BLaER1 treated with 17β-estradiol and CSF1 and Interleukin-3, amounts not matched to agents 10 nM and 100 nM (cell line): ENCODE data around the gene TENM4.

ENCODE experiments used
- H3K27ac ChIP-seq, 11 experiments: shearing (Covaris generic); formaldehyde crosslinking; 2 replicates each; pipeline ENCODE4 v1.8.1; 2022
- H3K27me3 ChIP-seq, 11 experiments: shearing (Covaris generic); formaldehyde crosslinking; 2 replicates each; pipeline ENCODE4 v1.8.1; 2022
- H3K36me3 ChIP-seq, 11 experiments: shearing (Covaris generic); formaldehyde crosslinking; 2 replicates each; pipeline ENCODE4 v1.8.1; 2022
- H3K4me1 ChIP-seq, 10 experiments: shearing (Covaris generic); formaldehyde crosslinking; 2 replicates each; pipeline ENCODE4 v1.8.1; 2022
- H3K4me2 ChIP-seq, 11 experiments: shearing (Covaris generic); formaldehyde crosslinking; 2 replicates each; pipeline ENCODE4 v1.8.1; 2022
- H3K4me3 ChIP-seq, 10 experiments: shearing (Covaris generic); formaldehyde crosslinking; 2 replicates each; pipeline ENCODE4 v1.8.1; 2022
- H3K9ac ChIP-seq, 11 experiments: shearing (Covaris generic); formaldehyde crosslinking; 2 replicates each; pipeline ENCODE4 v1.8.1; 2022
- H3K9me3 ChIP-seq, 11 experiments: shearing (Covaris generic); formaldehyde crosslinking; replicated peaks in 1 of 11; 2 replicates each; pipeline ENCODE4 v1.8.1; 2022
- H4K20me1 ChIP-seq, 11 experiments: shearing (Covaris generic); formaldehyde crosslinking; 2 replicates each; pipeline ENCODE4 v1.8.1; 2022
- Cebpa-rat ChIP-seq, 11 experiments: shearing (Covaris generic); IDR thresholded peaks; 2 replicates each; pipeline ENCODE4 v1.8.1; 2022

The TENM4 gene

DNA sequence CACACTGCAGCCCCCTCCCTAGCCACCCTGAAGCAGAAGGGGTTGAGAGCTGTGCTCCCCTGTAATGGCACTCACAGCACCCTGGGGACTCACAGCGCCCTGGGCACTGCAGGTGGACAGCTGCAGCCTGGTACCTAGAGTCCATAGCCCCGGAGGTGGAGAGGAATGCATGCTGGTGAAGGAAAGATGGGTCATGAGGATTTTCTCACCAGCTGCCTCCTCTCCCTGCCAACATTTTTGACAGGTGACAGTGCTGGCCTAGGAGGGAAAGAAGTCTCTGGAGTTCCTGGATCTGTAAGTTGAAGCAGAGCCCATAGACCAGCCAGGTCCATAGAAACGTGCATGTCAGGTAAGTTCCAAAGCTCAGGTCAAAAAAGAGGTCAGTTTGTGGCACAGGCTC, 330.5 kb downstream of the TENM4 start:
- no peak for TF ChIP-seq Cebpa-rat (IDR thresholded peaks at IDR 0.05)

DNA sequence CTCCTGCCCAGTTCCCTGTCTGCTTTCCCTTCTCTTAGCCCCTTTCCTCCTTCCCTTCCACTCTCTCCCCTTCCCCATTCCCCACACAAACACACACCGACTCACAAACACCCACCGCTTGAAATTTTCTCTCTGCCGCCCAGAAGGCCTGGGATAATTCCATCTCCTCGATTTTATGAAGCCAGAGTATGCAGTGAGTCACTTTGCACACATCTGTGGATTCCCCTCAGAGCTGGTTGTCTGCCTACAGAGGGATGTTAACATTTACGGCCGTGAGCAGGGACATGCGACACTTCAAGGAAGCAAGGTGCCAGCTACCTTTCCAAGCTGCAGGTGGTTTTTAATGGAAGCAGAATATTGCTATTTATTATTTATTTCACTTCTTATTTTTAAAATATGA, 332.0 kb downstream of the TENM4 start:
- no peak overlapping the region for H3K4me2 ChIP-seq
- H3K27me3 ChIP-seq: no peaks in the 10 kb centered on the region
- no peaks in the 10 kb centered on the region for H4K20me1 ChIP-seq
- H3K9me3 ChIP-seq: peaks cover 0 to 16% (median 0%) of the 10 kb centered on the region in 11 experiments; a peak in 2 of 22 replicates
- H3K36me3 ChIP-seq: 0 out of 22 replicates have a peak, but pooled peaks cover 0 to 5% (median 0%) of the 10 kb centered on the region in 11 experiments
- no peaks in the 10 kb centered on the region for H3K4me1 ChIP-seq
- no peak overlapping the region for H3K27ac ChIP-seq
- no peak overlapping the region for H3K9ac ChIP-seq
- no peak for TF ChIP-seq Cebpa-rat (IDR thresholded peaks at IDR 0.05)
- no peak overlapping the region for H3K4me3 ChIP-seq

More for the DNA sequence above, 330.5 kb downstream of the TENM4 start:
- Histone ChIP-seq H3K36me3 (0 out of 22 replicates have a peak, but pooled peaks cover 0 to 5% (median 0%) of the 10 kb centered on the region in 11 experiments), H3K27me3 (no peaks in the 10 kb centered on the region), H3K4me3 (no peak overlapping the region), H3K4me1 (no peaks in the 10 kb centered on the region), H3K9me3 (peaks cover 0 to 26% (median 6%) of the 10 kb centered on the region in 11 experiments; a peak in 10 of 22 replicates), H3K9ac (no peak overlapping the region), H3K27ac (no peak overlapping the region), H3K4me2 (no peak overlapping the region), H4K20me1 (no peaks in the 10 kb centered on the region)

DNA sequence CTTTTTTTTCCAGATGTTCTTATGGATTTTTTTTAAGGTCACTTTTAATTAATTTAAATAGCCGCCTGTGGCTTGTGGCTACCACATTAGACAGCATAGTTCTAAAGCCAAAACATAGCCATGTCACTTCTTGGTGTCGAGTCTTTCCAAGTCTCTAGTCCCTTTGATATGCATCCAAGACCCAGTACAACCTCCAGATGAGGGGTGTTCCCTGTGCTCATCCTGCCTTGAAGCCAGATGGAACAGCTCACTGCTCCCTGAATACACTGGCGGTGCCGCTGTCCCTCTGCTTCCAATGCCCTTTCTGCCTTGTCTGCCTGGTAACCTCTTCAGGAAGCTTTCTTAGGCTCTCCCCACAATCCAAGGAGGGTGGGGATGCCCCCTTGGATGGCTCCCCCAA, 338.0 kb downstream of the TENM4 start:
- peaks cover 0 to 21% (median 15%) of the 10 kb centered on the region in 10 experiments; a peak in 16 of 20 replicates for H3K4me1 ChIP-seq
- TF ChIP-seq Cebpa-rat (IDR thresholded peaks at IDR 0.05): no peak
- H3K27ac ChIP-seq: no peak overlapping the region
- 0 out of 22 replicates have a peak, but pooled peaks cover 0 to 5% (median 0%) of the 10 kb centered on the region in 11 experiments for H3K36me3 ChIP-seq
- H3K9me3 ChIP-seq: no peaks in the 10 kb centered on the region
- no peak overlapping the region for H3K9ac ChIP-seq
- H3K4me3 ChIP-seq: no peak overlapping the region
- no peaks in the 10 kb centered on the region for H4K20me1 ChIP-seq
- no peak overlapping the region for H3K4me2 ChIP-seq
- H3K27me3 ChIP-seq: no peaks in the 10 kb centered on the region

DNA sequence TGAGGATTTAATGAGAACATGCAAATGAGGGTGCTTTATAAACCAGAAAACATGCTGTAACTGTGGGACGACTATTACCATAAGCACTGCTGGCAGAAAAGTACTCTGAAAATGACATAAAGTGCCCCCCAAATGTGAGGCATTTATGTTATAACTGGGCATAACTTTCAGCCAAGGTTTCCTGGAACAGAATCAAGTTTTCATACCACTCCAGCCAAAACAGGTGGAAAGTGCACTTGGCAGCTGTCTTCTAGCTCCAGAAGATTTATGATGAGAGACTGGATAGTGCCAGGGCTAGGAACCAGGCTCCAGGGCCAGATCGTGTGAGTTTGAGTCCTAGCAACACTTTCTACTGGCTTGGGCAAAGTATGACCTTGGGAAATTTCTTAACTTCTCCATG, 339.2 kb downstream of the TENM4 start:
- H3K4me1 ChIP-seq: peaks cover 7 to 31% (median 20%) of the 10 kb centered on the region in 10 experiments; a peak in 19 of 20 replicates
- TF ChIP-seq Cebpa-rat (IDR thresholded peaks at IDR 0.05): no peak
- H3K9me3 ChIP-seq: no peaks in the 10 kb centered on the region
- H3K27me3 ChIP-seq: no peaks in the 10 kb centered on the region
- no peak overlapping the region for H3K4me3 ChIP-seq
- no peak overlapping the region for H3K4me2 ChIP-seq
- H3K9ac ChIP-seq: no peak overlapping the region
- H3K36me3 ChIP-seq: 0 out of 22 replicates have a peak, but pooled peaks cover 0 to 5% (median 0%) of the 10 kb centered on the region in 11 experiments
- no peaks in the 10 kb centered on the region for H4K20me1 ChIP-seq
- no peak overlapping the region for H3K27ac ChIP-seq

DNA sequence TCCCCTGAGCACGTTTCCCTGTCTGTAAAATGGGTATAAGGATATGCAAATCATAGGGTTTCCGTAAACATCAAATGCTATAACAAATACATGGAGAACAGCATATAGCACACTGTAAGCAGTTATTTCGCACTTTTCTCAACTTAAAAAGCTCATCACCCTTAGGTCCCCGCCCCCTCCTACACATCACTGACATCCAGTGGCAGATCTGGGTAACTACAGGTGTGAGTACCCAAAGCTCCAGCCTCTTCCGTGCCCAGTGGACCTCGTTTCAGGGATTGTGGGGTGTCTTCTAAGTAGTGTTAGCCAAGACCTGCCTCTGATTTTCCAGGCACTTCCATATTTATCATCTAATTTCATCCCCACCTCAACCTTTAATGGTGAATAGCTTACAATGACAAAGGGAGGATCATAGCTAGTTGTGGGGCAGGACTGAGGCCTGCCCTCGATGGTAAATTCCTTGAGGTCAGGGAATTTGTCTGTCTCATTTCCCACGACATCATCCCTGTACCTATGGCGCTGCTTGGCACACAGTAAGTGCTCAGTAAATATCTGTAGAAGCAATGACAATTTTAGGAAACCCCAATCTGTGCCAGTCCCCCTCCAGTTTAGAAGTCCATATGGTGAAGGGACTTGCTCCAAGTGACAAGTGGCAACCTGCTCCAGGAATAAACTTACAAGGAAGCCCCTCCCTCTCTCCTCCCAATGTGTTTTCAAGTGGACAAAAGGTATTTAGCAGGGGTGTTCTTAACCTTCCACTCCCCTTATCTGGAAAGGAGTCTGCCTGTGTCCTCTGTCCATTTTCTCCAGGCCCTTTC, 340.5 kb downstream of the TENM4 start:
- TF ChIP-seq Cebpa-rat (IDR thresholded peaks at IDR 0.05): no peak
- no peak overlapping the region for H3K9ac ChIP-seq
- H3K4me3 ChIP-seq: no peak overlapping the region
- H3K4me1 ChIP-seq: peaks cover 7 to 35% (median 24%) of the 10 kb centered on the region in 10 experiments; a peak in 19 of 20 replicates
- no peaks in the 10 kb centered on the region for H3K36me3 ChIP-seq
- H3K9me3 ChIP-seq: no peaks in the 10 kb centered on the region
- H4K20me1 ChIP-seq: no peaks in the 10 kb centered on the region
- peak overlapping the region in 1 of 11 experiments; percentile 34; a peak in 1 of 22 replicates for H3K27ac ChIP-seq
- H3K27me3 ChIP-seq: no peaks in the 10 kb centered on the region
- H3K4me2 ChIP-seq: peak overlapping the region in 9 of 11 experiments; percentile 26 to 70 (median 49); a peak in 14 of 22 replicates

DNA sequence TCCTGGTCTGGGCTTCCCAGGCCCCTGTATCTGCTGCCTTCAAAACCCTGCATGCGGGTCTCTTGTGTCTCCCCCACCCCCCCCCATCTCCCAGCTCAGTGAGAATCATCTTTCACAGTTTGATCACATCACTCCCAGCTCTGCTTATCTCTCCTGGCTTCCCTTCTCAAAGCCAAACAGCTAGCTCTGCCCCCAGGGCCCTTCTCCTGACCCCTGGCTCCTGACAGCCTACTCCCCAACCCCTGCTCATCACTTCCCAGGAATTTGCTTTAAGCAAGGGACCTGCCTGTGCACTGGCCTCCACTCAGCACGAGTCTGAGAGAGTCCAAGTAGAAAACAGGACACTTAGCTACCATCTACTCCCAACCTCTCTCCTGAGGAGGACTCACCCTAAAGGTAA, 342.7 kb downstream of the TENM4 start:
- H3K4me3 ChIP-seq: no peak overlapping the region
- peaks cover 8 to 16% (median 10%) of the 10 kb centered on the region in 11 experiments; a peak in 21 of 22 replicates for H3K9me3 ChIP-seq
- peak overlapping the region in 3 of 11 experiments; percentile 36 to 49 (median 36); a peak in 4 of 22 replicates for H3K4me2 ChIP-seq
- H3K4me1 ChIP-seq: peaks cover 7 to 35% (median 24%) of the 10 kb centered on the region in 10 experiments; a peak in 19 of 20 replicates
- TF ChIP-seq Cebpa-rat (IDR thresholded peaks at IDR 0.05): no peak
- H3K27ac ChIP-seq: no peak overlapping the region
- H3K36me3 ChIP-seq: peaks cover 0 to 4% (median 0%) of the 10 kb centered on the region in 11 experiments; a peak in 1 of 22 replicates
- no peak overlapping the region for H3K9ac ChIP-seq
- H4K20me1 ChIP-seq: no peaks in the 10 kb centered on the region
- no peaks in the 10 kb centered on the region for H3K27me3 ChIP-seq

DNA sequence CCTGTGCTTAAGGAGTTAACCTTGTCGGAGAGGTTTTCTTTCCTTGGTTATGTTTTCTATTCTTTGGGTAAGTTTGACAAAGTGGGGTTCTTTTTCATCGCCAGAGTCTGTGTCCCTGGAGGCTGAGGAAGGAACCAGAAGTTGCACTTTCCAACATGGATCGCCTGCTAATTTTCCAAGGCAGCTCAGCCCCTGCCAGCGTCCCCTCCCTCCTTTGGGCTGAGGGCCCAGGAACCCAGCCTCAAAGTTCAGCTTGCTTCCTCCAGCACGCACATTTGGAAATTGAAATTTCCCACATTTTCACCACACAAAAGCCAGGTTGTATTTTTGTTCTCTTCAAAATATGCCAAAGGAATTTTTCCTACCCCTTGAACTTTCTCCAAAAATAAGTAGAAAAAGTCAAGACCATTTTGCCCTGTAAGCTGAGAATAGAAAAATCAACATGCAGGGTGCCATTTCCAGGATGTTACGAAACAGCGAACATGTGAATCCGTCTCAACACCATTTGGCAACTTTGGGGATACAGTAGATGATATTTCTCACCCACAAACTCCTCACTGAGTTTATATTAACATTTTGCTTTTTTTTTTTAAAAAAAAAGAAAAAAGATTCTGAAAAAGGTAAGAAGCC, 343.5 kb downstream of the TENM4 start:
- TF ChIP-seq Cebpa-rat (IDR thresholded peaks at IDR 0.05): no peak
- peaks cover 11 to 20% (median 15%) of the 10 kb centered on the region in 11 experiments; a peak in 21 of 22 replicates for H3K9me3 ChIP-seq
- peaks cover 0 to 5% (median 0%) of the 10 kb centered on the region in 11 experiments; a peak in 1 of 22 replicates for H3K36me3 ChIP-seq
- H3K27me3 ChIP-seq: no peaks in the 10 kb centered on the region
- H3K4me1 ChIP-seq: peaks cover 11 to 35% (median 24%) of the 10 kb centered on the region in 10 experiments
- peak overlapping the region in 8 of 11 experiments; percentile 5 to 57 (median 36); a peak in 11 of 22 replicates for H3K4me2 ChIP-seq
- no peak overlapping the region for H3K9ac ChIP-seq
- H4K20me1 ChIP-seq: no peaks in the 10 kb centered on the region
- no peak overlapping the region for H3K4me3 ChIP-seq
- H3K27ac ChIP-seq: no peak overlapping the region

DNA sequence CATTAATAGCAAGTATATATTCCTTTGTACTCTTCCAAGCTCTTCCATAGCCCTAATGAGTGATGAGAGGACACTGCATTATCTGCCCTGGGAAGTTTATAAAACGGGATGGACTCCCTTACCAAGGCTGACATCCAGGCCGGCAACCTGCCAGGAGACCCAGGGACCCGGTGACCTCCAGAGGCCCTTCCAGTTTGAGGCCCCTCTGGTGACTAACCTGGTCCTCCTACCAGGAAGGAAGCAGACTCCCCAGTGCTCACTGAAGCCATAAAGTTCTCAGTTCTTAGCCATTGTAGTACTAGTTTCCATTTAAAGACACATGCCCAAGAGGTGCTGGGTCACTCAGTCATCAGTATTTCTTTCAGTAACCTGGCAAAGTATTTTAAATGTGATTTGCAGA, 345.4 kb downstream of the TENM4 start:
- H3K9ac ChIP-seq: no peak overlapping the region
- peaks cover 11 to 35% (median 27%) of the 10 kb centered on the region in 10 experiments for H3K4me1 ChIP-seq
- no peak for TF ChIP-seq Cebpa-rat (IDR thresholded peaks at IDR 0.05)
- H3K36me3 ChIP-seq: peaks cover 0 to 5% (median 0%) of the 10 kb centered on the region in 11 experiments; a peak in 1 of 22 replicates
- H3K4me3 ChIP-seq: no peak overlapping the region
- 0 out of 22 replicates have a peak overlapping the region, but pooled peaks of 1 of the 11 experiments have one; percentile 14 for H3K4me2 ChIP-seq
- no peak overlapping the region for H3K27ac ChIP-seq
- no peaks in the 10 kb centered on the region for H3K27me3 ChIP-seq
- H3K9me3 ChIP-seq: peaks cover 11 to 20% (median 15%) of the 10 kb centered on the region in 11 experiments; a peak in 21 of 22 replicates
- H4K20me1 ChIP-seq: no peaks in the 10 kb centered on the region

DNA sequence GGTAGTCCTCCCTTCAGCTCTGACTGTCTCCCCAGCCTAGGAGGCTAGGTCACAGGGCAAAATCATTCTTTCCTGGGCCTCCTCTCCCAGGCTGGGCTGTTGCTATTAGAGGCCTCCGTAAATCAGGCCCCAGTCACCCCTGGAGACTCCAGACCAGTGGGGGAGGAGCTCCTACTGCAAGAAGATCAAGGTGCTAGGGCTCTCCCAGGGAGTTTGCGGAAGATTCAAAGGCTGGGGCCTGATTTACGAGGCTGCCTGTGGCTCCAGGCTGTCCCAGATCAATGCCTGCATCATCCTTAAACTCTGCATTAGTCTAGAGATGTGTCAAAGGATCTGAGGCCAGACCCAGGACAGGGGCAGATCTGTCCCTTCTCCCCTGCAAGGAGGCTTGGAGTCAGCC, 346.2 kb downstream of the TENM4 start:
- Histone ChIP-seq H3K4me2 (no peak overlapping the region), H3K27ac (no peak overlapping the region), H3K27me3 (no peaks in the 10 kb centered on the region), H3K9me3 (peaks cover 11 to 20% (median 15%) of the 10 kb centered on the region in 11 experiments; a peak in 21 of 22 replicates), H3K9ac (no peak overlapping the region), H3K4me3 (no peak overlapping the region), H3K4me1 (peaks cover 11 to 33% (median 24%) of the 10 kb centered on the region in 10 experiments), H4K20me1 (no peaks in the 10 kb centered on the region), H3K36me3 (peaks cover 0 to 5% (median 0%) of the 10 kb centered on the region in 11 experiments; a peak in 1 of 22 replicates)
- no peak for TF ChIP-seq Cebpa-rat (IDR thresholded peaks at IDR 0.05)
